Measurements from ENCODE around the gene POLR1E.

- TF ChIP-seq CTCF (IDR thresholded peaks at IDR 0.05; ENCODE audit: insufficient read depth, low read length) = no peak
- TF ChIP-seq POLR2AphosphoS5 (IDR thresholded peaks at IDR 0.05; ENCODE audit: low read depth) = no peak
- no peak for TF ChIP-seq REST (IDR thresholded peaks at IDR 0.05; ENCODE audit: insufficient replicate concordance, low read depth)
- TF ChIP-seq GABPA (IDR thresholded peaks at IDR 0.05; ENCODE audit: low read depth) = no peak
- TF ChIP-seq SPI1 (IDR thresholded peaks at IDR 0.05; ENCODE audit: borderline replicate concordance, low read depth) = no peak
Measured at GRCh38 chr9:37534901-37535300, 49.2 kb downstream of the POLR1E start.

Measured in HL-60 (cell line).